Fibroblast of peridontal ligament (primary cell): ENCODE results near the gene FLT1.

ENCODE experiments used
- DNase-seq: peaks from one replicate; pipeline ENCODE4 v3.0.0-alpha.2; 2010; ENCODE audit errors: extremely low read depth

The FLT1 gene

GRCh38 chr13:28528848-28529247 lies 33.9 kb upstream of the FLT1 start:
- DNase-seq = peak; percentile 16

- no peak for DNase-seq
Observed at GRCh38 chr13:28528388-28528787, 33.5 kb upstream of the FLT1 start.

- no peak for DNase-seq
Observed at GRCh38 chr13:28527629-28528028, 32.7 kb upstream of the FLT1 start.

GRCh38 chr13:28526876-28527275 lies 31.9 kb upstream of the FLT1 start:
- DNase-seq = no peak

- DNase-seq = no peak
Observed at GRCh38 chr13:28522871-28523270, 27.9 kb upstream of the FLT1 start.

GRCh38 chr13:28513745-28514144 lies 18.8 kb upstream of the FLT1 start:
- no peak for DNase-seq

GRCh38 chr13:28510542-28510941 lies 15.6 kb upstream of the FLT1 start:
- no peak for DNase-seq

GRCh38 chr13:28510066-28510465 lies 15.1 kb upstream of the FLT1 start:
- DNase-seq = no peak

GRCh38 chr13:28505543-28506135 lies 10.7 kb upstream of the FLT1 start:
- no peak for DNase-seq

- no peak for DNase-seq
Observed at GRCh38 chr13:28503182-28503967, 8.4 kb upstream of the FLT1 start.

GRCh38 chr13:28501547-28501946 lies 6.6 kb upstream of the FLT1 start:
- no peak for DNase-seq

- no peak for DNase-seq
Observed at GRCh38 chr13:28499609-28500008, 4.7 kb upstream of the FLT1 start.

- DNase-seq = no peak
Observed at GRCh38 chr13:28498481-28499115, 3.7 kb upstream of the FLT1 start.

GRCh38 chr13:28497143-28497876 lies 2.4 kb upstream of the FLT1 start:
- DNase-seq = no peak

GRCh38 chr13:28496188-28496564 lies 1.2 kb upstream of the FLT1 start:
- DNase-seq = no peak

- DNase-seq = no peak
Observed at GRCh38 chr13:28495538-28496187, 735 bp upstream of the FLT1 start.

- no peak for DNase-seq
Observed at GRCh38 chr13:28494504-28494777, 487 bp downstream of the FLT1 start.

GRCh38 chr13:28493740-28494503 lies 1.0 kb downstream of the FLT1 start:
- DNase-seq = no peak

GRCh38 chr13:28492569-28493367 lies 2.2 kb downstream of the FLT1 start:
- no peak for DNase-seq

- DNase-seq = no peak
Observed at GRCh38 chr13:28490061-28490460, 4.9 kb downstream of the FLT1 start.

GRCh38 chr13:28489524-28489931 lies 5.4 kb downstream of the FLT1 start:
- DNase-seq = peak; percentile 67
